Endothelial cell of umbilical vein (primary cell): ENCODE data around the gene LTB4R. TPM values are rescaled to one million over a fixed set of nuclear protein-coding genes. Genes with fewer than 3 reads are reported as not detected.

Experiments used
- BruUV-seq: library from RNA; stranded (reverse); fragments of 400-500 nt; replicated peaks from 2 replicates; lab custom pipeline; 2021; lab: Mats Ljungman, UMichigan
- CTCF ChIA-PET: fragments of 300-600, 350-600 bp; sonication (Branson Sonifier 250); formaldehyde crosslinking; loops from one replicate; lab custom pipeline; 2021; ENCODE audit warnings: antibody characterized with exemption, inconsistent platforms; lab: Charles Lee
- POLR2A ChIA-PET: fragments of 300-600, 350-600 bp; sonication (Branson Sonifier 250); formaldehyde crosslinking; loops from one replicate; lab custom pipeline; 2021; ENCODE audit warnings: antibody characterized with exemption, inconsistent platforms; lab: Charles Lee
- DNase-seq: peaks from one replicate; pipeline ENCODE4 v3.0.0-alpha.2; 2011; ENCODE audit warnings: low read depth, low spot score
- FAIRE-seq: peaks from 2 replicates; lab custom pipeline; 2011; peaks lifted over from hg19 to GRCh38; lab: Jason Lieb, UNC
- H2AFZ ChIP-seq: 2 replicates; pipeline ENCODE4 v1.6.0; 2012; ENCODE audit warnings: low read depth, low read length, control low read depth, inconsistent platforms
- H3K27ac ChIP-seq: 2 replicates; pipeline ENCODE4 v1.5.1; 2011; ENCODE audit warnings: low read depth, mild to moderate bottlenecking, control low read depth, low read length, moderate library complexity; ENCODE audit not compliant: insufficient read depth
- H3K27me3 ChIP-seq, 2 experiments: 2 replicates each; pipeline versions ENCODE4 v1.6.0 to v1.6.1; 2011; ENCODE audit warnings: low read length in 2 of 2, mixed read lengths in 1 of 2; ENCODE audit not compliant: control insufficient read depth in 2 of 2, insufficient read depth in 2 of 2
- H3K36me3 ChIP-seq, 2 experiments: 2 replicates in 1 of 2; 3 replicates in 1 of 2; pipeline ENCODE4 v1.5.1; 2011; ENCODE audit warnings: low read length in 2 of 2, mild to moderate bottlenecking in 1 of 2, moderate library complexity in 1 of 2; ENCODE audit not compliant: control insufficient read depth in 2 of 2, insufficient read depth in 2 of 2; ENCODE audit errors: extremely low read depth in 1 of 2
- H3K4me1 ChIP-seq: 3 replicates; pipeline ENCODE4 v1.5.1; 2011; ENCODE audit warnings: mild to moderate bottlenecking, low read length; ENCODE audit not compliant: control insufficient read depth, insufficient read depth; ENCODE audit errors: extremely low read depth
- H3K4me2 ChIP-seq: 2 replicates; pipeline ENCODE4 v1.6.1; 2011; ENCODE audit warnings: low read length, control low read depth, mixed read lengths; ENCODE audit not compliant: insufficient read depth
- H3K4me3 ChIP-seq, 3 experiments: fragments of 200-600 bp in 1 of 3; sonication (generic), shearing (Covaris generic) in 1 of 3; replicated peaks in 1 of 3; 2 replicates each; pipeline ENCODE4 v1.5.1; 2011 to 2016; ENCODE audit warnings: control low read depth in 3 of 3, low read length in 3 of 3, mild to moderate bottlenecking in 2 of 3, inconsistent platforms in 1 of 3, low read depth in 1 of 3, moderate library complexity in 1 of 3; ENCODE audit not compliant: insufficient read depth in 1 of 3
- H3K79me2 ChIP-seq: 2 replicates; pipeline ENCODE4 v1.6.0; 2012; ENCODE audit warnings: low read length, inconsistent platforms; ENCODE audit not compliant: control insufficient read depth, insufficient read depth
- H3K9ac ChIP-seq: replicated peaks from 2 replicates; pipeline ENCODE3; 2011; ENCODE audit warnings: low read length, control low read depth; ENCODE audit not compliant: insufficient read depth; ENCODE audit errors: extremely low read depth
- H3K9me1 ChIP-seq: replicated peaks from 3 replicates; pipeline ENCODE4 v1.6.0; 2011; ENCODE audit warnings: mild to moderate bottlenecking, low read length; ENCODE audit not compliant: control insufficient read depth, insufficient read depth; ENCODE audit errors: extremely low read depth
- H3K9me3 ChIP-seq: replicated peaks from 2 replicates; pipeline ENCODE4 v1.5.1; 2012; ENCODE audit warnings: low read length, inconsistent platforms; ENCODE audit not compliant: control insufficient read depth, insufficient read depth
- H4K20me1 ChIP-seq: replicated peaks from 2 replicates; pipeline ENCODE3; 2011; ENCODE audit warnings: mild to moderate bottlenecking, low read length; ENCODE audit not compliant: control insufficient read depth, insufficient read depth; ENCODE audit errors: extremely low read depth
- CTCF ChIP-seq, 2 donors: IDR thresholded peaks; 1 replicate in 1 of 2; 2 replicates in 1 of 2; pipeline ENCODE4 v1.5.1; 2011; ENCODE audit warnings: low read length in 2 of 2, mild to moderate bottlenecking in 2 of 2, moderate library complexity in 2 of 2, control low read depth in 1 of 2, inconsistent platforms in 1 of 2, low read depth in 1 of 2; ENCODE audit not compliant: insufficient read depth in 1 of 2; ENCODE audit errors: extremely low read depth in 1 of 2
- EZH2 ChIP-seq: IDR thresholded peaks from 2 replicates; pipeline ENCODE4 v1.6.1; 2012; ENCODE audit warnings: borderline replicate concordance, low read depth, mild to moderate bottlenecking, moderate library complexity, low read length, inconsistent platforms; ENCODE audit not compliant: severe bottlenecking
- FOS ChIP-seq: IDR thresholded peaks from 2 replicates; pipeline ENCODE4 v1.6.1; 2011; ENCODE audit warnings: mild to moderate bottlenecking, low read length, moderate library complexity, borderline replicate concordance; ENCODE audit not compliant: insufficient read depth
- GATA2 ChIP-seq: IDR thresholded peaks from 2 replicates; pipeline ENCODE4 v1.7.0; 2011; ENCODE audit warnings: low read depth, mild to moderate bottlenecking, moderate library complexity, mixed read lengths, low read length; ENCODE audit not compliant: insufficient read length, insufficient read depth
- JUN ChIP-seq: IDR thresholded peaks from 2 replicates; pipeline ENCODE4 v1.6.1; 2011; ENCODE audit warnings: borderline replicate concordance, low read depth; ENCODE audit not compliant: insufficient read length, insufficient read depth
- MAX ChIP-seq: IDR thresholded peaks from 2 replicates; pipeline ENCODE4 v1.6.1; 2011; ENCODE audit not compliant: insufficient read depth, insufficient read length
- MYC ChIP-seq: IDR thresholded peaks from one replicate; pipeline ENCODE4 v1.6.1; 2011; ENCODE audit warnings: mild to moderate bottlenecking, low read depth, low read length
- POLR2A ChIP-seq: IDR thresholded peaks from 2 replicates; pipeline ENCODE4 v1.6.1; 2012; ENCODE audit warnings: low read depth, mild to moderate bottlenecking, control low read depth, low read length
- POLR2AphosphoS5 ChIP-seq: IDR thresholded peaks from 2 replicates; pipeline ENCODE4 v1.6.1; 2012; ENCODE audit warnings: low read depth, mild to moderate bottlenecking, control low read depth, low read length, moderate library complexity; ENCODE audit not compliant: insufficient read depth
- dilution Hi-C: fragments of 300-500 bp; cut with MboI; formaldehyde crosslinking; loops from one replicate; pipeline ENCODE4 v1.15.0; 2019; ENCODE audit warnings: low sequenced_read_pairs; ENCODE audit not compliant: extremely low pct_ligation_motif_present
- intact Hi-C: fragments of 100-400 bp; cut with micrococcal nuclease; formaldehyde crosslinking; loops from one replicate; pipeline ENCODE4 v1.10.0; 2022
- polyA plus RNA-seq, 4 experiments: library from polyadenylated mRNA; depleted of rRNA in 3 of 4; stranded (reverse) in 3 of 4; unstranded in 1 of 4; fragments of >200 nt; gene quantifications; 2 replicates each; pipeline versions ENCODE4 v1.2.1 to v1.2.3, GENCODE V29; 2011 to 2012; ENCODE audit warnings: missing spikeins in 1 of 4
- total RNA-seq: library from RNA; stranded (reverse); gene quantifications from 2 replicates; pipeline ENCODE4 v1.2.3, GENCODE V29; 2021

Gene LTB4R
- total and polyA plus RNA-seq, 2 donors (not counting 3 experiments of a cell fraction or from before 2014, with no cell fraction given): 9.1 to 10.5 TPM

GRCh38 chr14:24266344-24267244 is 44.7 kb upstream of the LTB4R start:
- H3K9ac ChIP-seq: no peak overlapping the region
- no peak overlapping the region for H3K4me2 ChIP-seq
- H3K4me3 ChIP-seq: no peak overlapping the region
- TF ChIP-seq MYC: no peak
- TF ChIP-seq FOS: no peak
- TF ChIP-seq GATA2: no peak
- TF ChIP-seq POLR2A: no peak
- no peak for TF ChIP-seq EZH2
- TF ChIP-seq JUN: no peak
- TF ChIP-seq POLR2AphosphoS5: no peak
- TF ChIP-seq CTCF (IDR thresholded peaks at IDR 0.05; ENCODE audit: extremely low read depth in 1 of 2, insufficient read depth in 1 of 2, low read depth in 1 of 2, low read length in 2 of 2): no peak
- TF ChIP-seq MAX: no peak
- no peak for FAIRE-seq
- dilution Hi-C loops: no loop called here
- H3K9me3 ChIP-seq: no peaks in the 10 kb centered on the region
- H3K9me1 ChIP-seq: no peaks in the 10 kb centered on the region
- no peaks in the 10 kb centered on the region for H4K20me1 ChIP-seq
- H3K79me2 ChIP-seq: no peaks in the 10 kb centered on the region
- no peak for DNase-seq
- no peak overlapping the region for H3K27ac ChIP-seq
- peaks cover 5% of the 10 kb centered on the region for H3K4me1 ChIP-seq
- intact Hi-C loops: no loop called here
- CTCF ChIA-PET: interaction anchor here (1.5 kb wide), 1 partner anchor 24 kb away, joined by 4 read pairs; no protein-coding TSS in a partner anchor
- H3K27me3 ChIP-seq: no peaks in the 10 kb centered on the region
- H2AFZ ChIP-seq: no peak overlapping the region
- POLR2A ChIA-PET: interaction anchor here (0.8 kb wide), 1 partner anchor 13 kb away, joined by 3 read pairs; no protein-coding TSS in a partner anchor
- BruUV-seq: no TSS peak
- H3K36me3 ChIP-seq: peaks cover 2 to 21% of the 10 kb centered on the region in 2 experiments
